Measurements from ENCODE around the gene DMWD.

The DMWD gene

GRCh38 chr19:45742969-45743368 lies 49.7 kb downstream of the DMWD start:
- no peaks in the 10 kb centered on the region for H3K27me3 ChIP-seq (ENCODE audit: low read length)
- no peaks in the 10 kb centered on the region for H3K79me2 ChIP-seq (ENCODE audit: insufficient read depth, low read length)
- no peak overlapping the region for H2AFZ ChIP-seq (ENCODE audit: low read depth, low read length, severe bottlenecking)
- H3K9ac ChIP-seq (ENCODE audit: low read length) = no peak overlapping the region
- no peaks in the 10 kb centered on the region for H3F3A ChIP-seq (ENCODE audit: insufficient read depth)
- no peaks in the 10 kb centered on the region for H3K9me3 ChIP-seq (ENCODE audit: insufficient read depth, low read length)
- H3K4me3 ChIP-seq (ENCODE audit: insufficient read depth, low read length, poor library complexity, severe bottlenecking) = no peak overlapping the region
- H4K20me1 ChIP-seq (ENCODE audit: low read depth, low read length) = no peaks in the 10 kb centered on the region
- H3K36me3 ChIP-seq (ENCODE audit: low read length) = no peaks in the 10 kb centered on the region
- no peaks in the 10 kb centered on the region for H3K9me2 ChIP-seq (replicated peaks; ENCODE audit: insufficient read depth, low read length)
- no peak overlapping the region for H3K27ac ChIP-seq (ENCODE audit: low read depth, low read length)
- TF ChIP-seq, protein P1, sequence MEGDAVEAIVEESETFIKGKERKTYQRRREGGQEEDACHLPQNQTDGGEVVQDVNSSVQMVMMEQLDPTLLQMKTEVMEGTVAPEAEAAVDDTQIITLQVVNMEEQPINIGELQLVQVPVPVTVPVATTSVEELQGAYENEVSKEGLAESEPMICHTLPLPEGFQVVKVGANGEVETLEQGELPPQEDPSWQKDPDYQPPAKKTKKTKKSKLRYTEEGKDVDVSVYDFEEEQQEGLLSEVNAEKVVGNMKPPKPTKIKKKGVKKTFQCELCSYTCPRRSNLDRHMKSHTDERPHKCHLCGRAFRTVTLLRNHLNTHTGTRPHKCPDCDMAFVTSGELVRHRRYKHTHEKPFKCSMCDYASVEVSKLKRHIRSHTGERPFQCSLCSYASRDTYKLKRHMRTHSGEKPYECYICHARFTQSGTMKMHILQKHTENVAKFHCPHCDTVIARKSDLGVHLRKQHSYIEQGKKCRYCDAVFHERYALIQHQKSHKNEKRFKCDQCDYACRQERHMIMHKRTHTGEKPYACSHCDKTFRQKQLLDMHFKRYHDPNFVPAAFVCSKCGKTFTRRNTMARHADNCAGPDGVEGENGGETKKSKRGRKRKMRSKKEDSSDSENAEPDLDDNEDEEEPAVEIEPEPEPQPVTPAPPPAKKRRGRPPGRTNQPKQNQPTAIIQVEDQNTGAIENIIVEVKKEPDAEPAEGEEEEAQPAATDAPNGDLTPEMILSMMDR (IDR thresholded peaks at IDR 0.05; ENCODE audit: insufficient read depth, low read length, poor library complexity, severe bottlenecking) = no peak
- no peak for TF ChIP-seq EZH2phosphoT487 (conservative IDR thresholded peaks at IDR 0.05; ENCODE audit: low read length)
- H3K4me2 ChIP-seq (ENCODE audit: low read depth, low read length, poor library complexity, severe bottlenecking) = no peak overlapping the region

DNA sequence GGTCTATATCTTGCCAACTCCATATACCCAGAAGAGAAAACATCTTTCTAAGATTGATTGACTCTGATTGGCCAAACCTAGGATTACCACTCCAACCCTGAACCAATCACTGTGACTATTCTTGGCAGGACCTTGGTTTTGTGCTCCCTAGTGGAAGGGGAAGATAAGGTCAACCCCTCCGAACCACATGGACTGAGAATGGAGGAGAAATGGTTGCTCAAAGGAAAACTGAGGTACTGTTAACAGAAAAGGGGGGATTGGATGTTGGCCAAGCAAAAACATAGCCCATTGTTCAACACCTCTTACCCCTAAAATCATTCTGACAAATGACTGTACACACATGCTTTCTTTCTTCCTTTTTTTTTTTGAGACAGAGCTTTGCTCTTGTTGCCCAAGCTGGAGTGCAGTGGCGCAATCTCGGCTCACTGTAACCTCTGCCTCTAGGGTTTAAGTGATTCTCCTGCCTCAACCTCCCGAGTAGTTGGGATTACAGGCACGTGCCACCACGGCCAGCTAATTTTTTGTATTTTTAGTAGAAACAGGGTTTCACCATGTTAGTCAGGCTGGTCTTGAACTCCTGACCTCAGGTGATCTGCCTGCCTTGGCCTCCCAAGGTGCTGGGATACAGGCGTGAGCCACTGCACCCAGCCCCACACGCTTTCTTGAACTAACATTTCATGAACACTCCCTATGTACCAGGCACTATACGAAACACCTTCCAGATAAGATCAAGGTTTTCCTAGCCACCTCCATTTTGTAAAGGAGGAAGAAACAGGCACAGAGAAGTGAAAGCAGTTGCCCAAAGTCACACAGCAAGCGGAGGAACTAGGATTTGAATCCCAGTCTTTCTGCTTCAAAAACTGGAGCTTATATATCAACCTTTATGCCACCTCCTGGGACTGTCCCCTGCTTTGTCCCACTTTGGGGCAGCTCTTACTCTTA lies 52.9 kb downstream of the DMWD start:
- Histone ChIP-seq H3K9me3 (ENCODE audit: insufficient read depth, low read length) (no peaks in the 10 kb centered on the region), H3K36me3 (ENCODE audit: low read length) (no peaks in the 10 kb centered on the region), H3K27me3 (ENCODE audit: low read length) (no peaks in the 10 kb centered on the region), H3F3A (ENCODE audit: insufficient read depth) (no peaks in the 10 kb centered on the region), H4K20me1 (ENCODE audit: low read depth, low read length) (no peaks in the 10 kb centered on the region), H3K4me3 (ENCODE audit: insufficient read depth, low read length, poor library complexity, severe bottlenecking) (no peak overlapping the region), H3K9me2 (replicated peaks; ENCODE audit: insufficient read depth, low read length) (no peaks in the 10 kb centered on the region), H3K27ac (ENCODE audit: low read depth, low read length) (no peak overlapping the region), H2AFZ (ENCODE audit: low read depth, low read length, severe bottlenecking) (no peak overlapping the region), H3K79me2 (ENCODE audit: insufficient read depth, low read length) (no peaks in the 10 kb centered on the region), H3K4me2 (ENCODE audit: low read depth, low read length, poor library complexity, severe bottlenecking) (no peak overlapping the region), H3K9ac (ENCODE audit: low read length) (no peak overlapping the region)
- TF ChIP-seq, protein P1 (IDR thresholded peaks at IDR 0.05; ENCODE audit: insufficient read depth, low read length, poor library complexity, severe bottlenecking) = no peak
- TF ChIP-seq EZH2phosphoT487 (conservative IDR thresholded peaks at IDR 0.05; ENCODE audit: low read length) = no peak

- TF ChIP-seq, protein P1 (IDR thresholded peaks at IDR 0.05; ENCODE audit: insufficient read depth, low read length, poor library complexity, severe bottlenecking) = no peak
- TF ChIP-seq EZH2phosphoT487 (conservative IDR thresholded peaks at IDR 0.05; ENCODE audit: low read length) = no peak
Measured at GRCh38 chr19:45733160-45733810, 59.4 kb downstream of the DMWD start, which contains the start of gene MEIOSIN. Gene MEIOSIN (plus strand): TSS chr19:45733439. CDS start chr19:45735377, 1,938 bp downstream.

More at GRCh38 chr19:45733160-45733810, 59.4 kb downstream of the DMWD start, which contains the start of gene MEIOSIN:
- H3K27ac ChIP-seq (ENCODE audit: low read depth, low read length) = no peak within 1 kb of the TSS
- H3K4me3 ChIP-seq (ENCODE audit: insufficient read depth, low read length, poor library complexity, severe bottlenecking) = no peak within 1 kb of the TSS
- no peak within 1 kb of the TSS for H3K4me2 ChIP-seq (ENCODE audit: low read depth, low read length, poor library complexity, severe bottlenecking)
- H4K20me1 ChIP-seq (ENCODE audit: low read depth, low read length) = no peaks in the 10 kb centered on the region
- H3K9me3 ChIP-seq (ENCODE audit: insufficient read depth, low read length) = no peaks in the 10 kb centered on the region
- no peaks in the 10 kb centered on the region for H3K36me3 ChIP-seq (ENCODE audit: low read length)
- peaks cover 24% of the 10 kb centered on the region for H3K79me2 ChIP-seq (ENCODE audit: insufficient read depth, low read length)
- H3K27me3 ChIP-seq (ENCODE audit: low read length) = no peaks in the 10 kb centered on the region
- no peak within 1 kb of the TSS for H3K9ac ChIP-seq (ENCODE audit: low read length)
- H3F3A ChIP-seq (ENCODE audit: insufficient read depth) = peaks cover 5% of the 10 kb centered on the region
- no peak within 1 kb of the TSS for H2AFZ ChIP-seq (ENCODE audit: low read depth, low read length, severe bottlenecking)
- H3K9me2 ChIP-seq (replicated peaks; ENCODE audit: insufficient read depth, low read length) = no peaks in the 10 kb centered on the region

All from SU-DHL-6 (cell line).